ENCODE measurements around the gene TEDDM1. TPM values are rescaled to one million over a fixed set of nuclear protein-coding genes. Genes with fewer than 3 reads are reported as not detected.
"Not testable (repeated sequence)": the region's sequence is repeated elsewhere in the genome, so short reads cannot be mapped to it uniquely, and the experiment has no call there.

The TEDDM1 gene
- total RNA-seq, 1 donor from 2014 or later, result not detected

GRCh38 chr1:182381962-182382819, 18.3 kb downstream of the TEDDM1 start:
- ATAC-seq, result no peak
- no peak for DNase-seq (ENCODE audit: low spot score)

GRCh38 chr1:182380199-182380598, 20.3 kb downstream of the TEDDM1 start:
- DNase-seq (ENCODE audit: low spot score) (no peak), ATAC-seq (peak; percentile 14)

GRCh38 chr1:182379781-182380180, 20.7 kb downstream of the TEDDM1 start:
- ATAC-seq, result peak; percentile 30
- not testable (repeated sequence) for DNase-seq (ENCODE audit: low spot score)

- DNase-seq (ENCODE audit: low spot score), result no peak
- ATAC-seq, result no peak
Measured at GRCh38 chr1:182376936-182377574, 23.4 kb downstream of the TEDDM1 start.

- DNase-seq (ENCODE audit: low spot score), result no peak
- ATAC-seq, result no peak
Measured at GRCh38 chr1:182374101-182374834, 26.2 kb downstream of the TEDDM1 start.

- DNase-seq (ENCODE audit: low spot score), result no peak
- no peak for ATAC-seq
Measured at GRCh38 chr1:182370532-182370931, 29.9 kb downstream of the TEDDM1 start.

GRCh38 chr1:182368903-182369302, 31.6 kb downstream of the TEDDM1 start:
- DNase-seq (ENCODE audit: low spot score) (no peak), ATAC-seq (no peak)

GRCh38 chr1:182368358-182368757, 32.1 kb downstream of the TEDDM1 start:
- no peak for ATAC-seq
- DNase-seq (ENCODE audit: low spot score), result no peak

- ATAC-seq (no peak), DNase-seq (ENCODE audit: low spot score) (no peak)
Measured at GRCh38 chr1:182367926-182368325, 32.5 kb downstream of the TEDDM1 start.

GRCh38 chr1:182366596-182366995, 33.9 kb downstream of the TEDDM1 start:
- ATAC-seq, result no peak
- DNase-seq (ENCODE audit: low spot score), result no peak

- DNase-seq (ENCODE audit: low spot score), result no peak
- no peak for ATAC-seq
Measured at GRCh38 chr1:182359645-182360044, 40.8 kb downstream of the TEDDM1 start.

- no peak for ATAC-seq
- no peak for DNase-seq (ENCODE audit: low spot score)
Measured at GRCh38 chr1:182357913-182358312, 42.6 kb downstream of the TEDDM1 start.

- ATAC-seq, result no peak
Measured at GRCh38 chr1:182357171-182357570, 43.3 kb downstream of the TEDDM1 start.

GRCh38 chr1:182355723-182356098, 44.8 kb downstream of the TEDDM1 start:
- no peak for ATAC-seq

More at GRCh38 chr1:182357171-182357570, 43.3 kb downstream of the TEDDM1 start:
- no peak for DNase-seq (ENCODE audit: low spot score)

GRCh38 chr1:182351790-182352364, 48.6 kb downstream of the TEDDM1 start:
- DNase-seq (ENCODE audit: low spot score), result no peak
- no peak for ATAC-seq

More at GRCh38 chr1:182355723-182356098, 44.8 kb downstream of the TEDDM1 start:
- DNase-seq (ENCODE audit: low spot score), result no peak

- ATAC-seq (peak; percentile 57), DNase-seq (ENCODE audit: low spot score) (no peak)
Measured at GRCh38 chr1:182350839-182351238, 49.6 kb downstream of the TEDDM1 start.

GRCh38 chr1:182348961-182349747, 51.3 kb downstream of the TEDDM1 start:
- ATAC-seq (no peak), DNase-seq (ENCODE audit: low spot score) (no peak)
